Measurements from ENCODE around the gene LCOR. TPM values are rescaled to one million over a fixed set of nuclear protein-coding genes. Genes with fewer than 3 reads are reported as not detected.

The LCOR gene
- total RNA-seq, 1 experiment from 2014 or later, result 10.5 TPM

DNA sequence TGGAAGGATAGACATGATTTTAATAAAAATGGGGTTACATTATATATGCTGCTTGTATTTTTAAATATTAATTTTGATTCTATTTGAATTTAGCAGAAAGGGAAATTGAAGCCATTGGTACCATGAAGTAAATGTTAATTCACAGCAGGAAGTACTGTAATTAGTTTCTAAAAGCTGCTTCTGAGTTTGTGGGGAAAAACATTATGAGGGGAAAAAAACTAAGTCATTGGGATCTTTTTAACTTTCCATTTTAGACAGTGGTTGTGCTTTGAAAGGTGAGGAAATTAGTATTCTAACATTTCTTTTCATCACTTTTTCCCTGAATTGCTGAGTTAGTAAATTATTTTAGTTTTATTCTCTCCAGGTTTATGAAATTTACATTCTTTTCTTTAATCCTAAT, 41.0 kb downstream of the LCOR start:
- no peaks in the 10 kb centered on the region for H3K4me1 ChIP-seq (ENCODE audit: insufficient read depth, low read length)
- H3K9ac ChIP-seq (ENCODE audit: low read length), result no peak overlapping the region
- H4K20me1 ChIP-seq (ENCODE audit: low read length), result no peaks in the 10 kb centered on the region
- intact Hi-C loops (cut with micrococcal nuclease), result no loop called here
- ATAC-seq (no peak), DNase-seq (no peak)
- no peaks in the 10 kb centered on the region for H3K27me3 ChIP-seq (ENCODE audit: low read length)
- no peak overlapping the region for H3K4me2 ChIP-seq (ENCODE audit: low read length)
- no peak overlapping the region for H2AFZ ChIP-seq (ENCODE audit: low read length)
- H3K9me2 ChIP-seq (replicated peaks; ENCODE audit: low read length), result no peaks in the 10 kb centered on the region
- ChIA-PET CTCF (no interaction called here), POLR2A (ENCODE audit: unreplicated experiment) (no interaction called here)
- no peak overlapping the region for H3K4me3 ChIP-seq (ENCODE audit: low read length)
- H3F3A ChIP-seq (ENCODE audit: low read length, unreplicated experiment), result no peaks in the 10 kb centered on the region
- BruUV-seq (replicated peaks), result no TSS peak
- no peaks in the 10 kb centered on the region for H3K9me3 ChIP-seq (ENCODE audit: low read length)
- H3K79me2 ChIP-seq (ENCODE audit: low read length), result peaks cover 83% of the 10 kb centered on the region
- H3K27ac ChIP-seq (ENCODE audit: low read length), result no peak overlapping the region
- TF ChIP-seq EZH2phosphoT487 (IDR thresholded peaks at IDR 0.05; ENCODE audit: borderline replicate concordance, low read length) (no peak), EZH2 (IDR thresholded peaks at IDR 0.05; ENCODE audit: low read length, unreplicated experiment) (no peak)
- TF ChIP-seq, protein P1, sequence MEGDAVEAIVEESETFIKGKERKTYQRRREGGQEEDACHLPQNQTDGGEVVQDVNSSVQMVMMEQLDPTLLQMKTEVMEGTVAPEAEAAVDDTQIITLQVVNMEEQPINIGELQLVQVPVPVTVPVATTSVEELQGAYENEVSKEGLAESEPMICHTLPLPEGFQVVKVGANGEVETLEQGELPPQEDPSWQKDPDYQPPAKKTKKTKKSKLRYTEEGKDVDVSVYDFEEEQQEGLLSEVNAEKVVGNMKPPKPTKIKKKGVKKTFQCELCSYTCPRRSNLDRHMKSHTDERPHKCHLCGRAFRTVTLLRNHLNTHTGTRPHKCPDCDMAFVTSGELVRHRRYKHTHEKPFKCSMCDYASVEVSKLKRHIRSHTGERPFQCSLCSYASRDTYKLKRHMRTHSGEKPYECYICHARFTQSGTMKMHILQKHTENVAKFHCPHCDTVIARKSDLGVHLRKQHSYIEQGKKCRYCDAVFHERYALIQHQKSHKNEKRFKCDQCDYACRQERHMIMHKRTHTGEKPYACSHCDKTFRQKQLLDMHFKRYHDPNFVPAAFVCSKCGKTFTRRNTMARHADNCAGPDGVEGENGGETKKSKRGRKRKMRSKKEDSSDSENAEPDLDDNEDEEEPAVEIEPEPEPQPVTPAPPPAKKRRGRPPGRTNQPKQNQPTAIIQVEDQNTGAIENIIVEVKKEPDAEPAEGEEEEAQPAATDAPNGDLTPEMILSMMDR (conservative IDR thresholded peaks at IDR 0.05; ENCODE audit: low read depth, low read length), result no peak
- no peaks in the 10 kb centered on the region for H3K36me3 ChIP-seq (ENCODE audit: low read depth, low read length)

DNA sequence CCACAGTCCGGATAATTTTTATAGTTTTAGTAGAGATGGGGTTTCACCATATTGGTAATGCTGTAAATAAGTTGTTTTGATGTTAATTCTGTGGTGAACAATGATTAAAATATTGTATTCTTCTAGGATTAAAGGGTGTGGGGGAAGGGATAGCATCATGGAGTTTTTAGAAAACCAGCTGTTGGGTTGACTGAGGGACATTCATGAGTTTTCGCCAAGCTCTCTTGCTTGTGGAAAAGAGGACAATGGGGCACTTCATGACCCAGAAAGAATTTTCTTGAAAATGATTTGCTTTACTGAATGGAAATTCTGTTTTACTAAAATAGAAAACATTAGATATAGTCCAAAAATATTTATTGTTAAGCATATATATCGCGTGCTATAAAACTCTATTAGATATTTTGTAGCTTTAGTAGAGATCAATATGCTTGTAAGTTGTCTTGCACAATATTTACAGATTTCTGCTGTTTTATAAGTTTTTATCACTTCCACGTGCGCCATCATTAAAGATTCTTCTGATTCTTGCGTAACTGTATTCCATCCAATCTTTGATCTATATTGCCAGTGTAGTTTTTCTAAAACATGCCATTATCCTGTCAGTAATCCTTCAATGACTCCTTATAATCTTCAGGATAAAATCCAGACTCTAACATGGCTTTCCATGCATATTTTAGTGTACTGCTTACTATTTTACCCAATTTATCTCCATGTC, 41.8 kb downstream of the LCOR start:
- no peaks in the 10 kb centered on the region for H3K36me3 ChIP-seq (ENCODE audit: low read depth, low read length)
- CTCF ChIA-PET, result no interaction called here
- no peak overlapping the region for H2AFZ ChIP-seq (ENCODE audit: low read length)
- no peaks in the 10 kb centered on the region for H3K9me3 ChIP-seq (ENCODE audit: low read length)
- POLR2A ChIA-PET (ENCODE audit: unreplicated experiment), result no interaction called here
- DNase-seq, result no peak
- H3K9me2 ChIP-seq (replicated peaks; ENCODE audit: low read length), result no peaks in the 10 kb centered on the region
- intact Hi-C loops (cut with micrococcal nuclease), result no loop called here
- no peak overlapping the region for H3K4me2 ChIP-seq (ENCODE audit: low read length)
- H3K4me1 ChIP-seq (ENCODE audit: insufficient read depth, low read length), result no peaks in the 10 kb centered on the region
- H4K20me1 ChIP-seq (ENCODE audit: low read length), result no peaks in the 10 kb centered on the region
- H3K79me2 ChIP-seq (ENCODE audit: low read length), result peaks cover 85% of the 10 kb centered on the region
- H3K4me3 ChIP-seq (ENCODE audit: low read length), result no peak overlapping the region
- no peak overlapping the region for H3K27ac ChIP-seq (ENCODE audit: low read length)
- no peak overlapping the region for H3K9ac ChIP-seq (ENCODE audit: low read length)
- no peaks in the 10 kb centered on the region for H3F3A ChIP-seq (ENCODE audit: low read length, unreplicated experiment)
- TF ChIP-seq, protein P1 (conservative IDR thresholded peaks at IDR 0.05; ENCODE audit: low read depth, low read length), result no peak
- no peak for TF ChIP-seq EZH2 (IDR thresholded peaks at IDR 0.05; ENCODE audit: low read length, unreplicated experiment)
- no peak for TF ChIP-seq EZH2phosphoT487 (IDR thresholded peaks at IDR 0.05; ENCODE audit: borderline replicate concordance, low read length)
- BruUV-seq (replicated peaks), result no TSS peak
- no peak for ATAC-seq
- H3K27me3 ChIP-seq (ENCODE audit: low read length), result no peaks in the 10 kb centered on the region

DNA sequence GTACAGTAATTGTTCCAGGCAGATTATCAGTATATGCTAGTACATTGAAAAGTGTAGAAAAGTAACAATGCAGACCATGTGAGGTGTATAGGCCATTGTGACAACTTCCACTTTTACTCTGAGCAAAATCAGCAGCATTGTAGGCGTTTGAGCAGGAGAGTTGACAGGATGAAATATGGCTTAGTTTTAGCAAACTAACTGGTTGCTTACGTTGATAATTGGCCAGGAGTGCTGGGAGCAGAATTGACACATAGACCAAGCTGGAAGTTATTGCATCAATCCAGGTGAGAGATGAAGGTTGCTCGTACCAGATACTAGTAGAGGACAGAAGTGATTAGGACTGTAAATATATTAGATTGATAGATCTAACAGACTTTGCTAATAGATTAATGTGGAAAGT, 46.0 kb downstream of the LCOR start:
- no peaks in the 10 kb centered on the region for H3K36me3 ChIP-seq (ENCODE audit: low read depth, low read length)
- H3K27me3 ChIP-seq (ENCODE audit: low read length), result no peaks in the 10 kb centered on the region
- intact Hi-C loops (cut with micrococcal nuclease), result no loop called here
- H3K27ac ChIP-seq (ENCODE audit: low read length), result no peak overlapping the region
- H4K20me1 ChIP-seq (ENCODE audit: low read length), result 0 out of 2 replicates have a peak, but pooled peaks cover 4% of the 10 kb centered on the region
- H3K4me2 ChIP-seq (ENCODE audit: low read length), result no peak overlapping the region
- no peak overlapping the region for H2AFZ ChIP-seq (ENCODE audit: low read length)
- H3F3A ChIP-seq (ENCODE audit: low read length, unreplicated experiment), result no peaks in the 10 kb centered on the region
- H3K9me3 ChIP-seq (ENCODE audit: low read length), result no peaks in the 10 kb centered on the region
- POLR2A ChIA-PET (ENCODE audit: unreplicated experiment), result no interaction called here
- DNase-seq (no peak), ATAC-seq (no peak)
- CTCF ChIA-PET, result no interaction called here
- peaks cover 84% of the 10 kb centered on the region for H3K79me2 ChIP-seq (ENCODE audit: low read length)
- no peak overlapping the region for H3K4me3 ChIP-seq (ENCODE audit: low read length)
- no peak overlapping the region for H3K9ac ChIP-seq (ENCODE audit: low read length)
- no TSS peak for BruUV-seq (replicated peaks)
- H3K4me1 ChIP-seq (ENCODE audit: insufficient read depth, low read length), result peaks cover 10% of the 10 kb centered on the region
- H3K9me2 ChIP-seq (replicated peaks; ENCODE audit: low read length), result no peaks in the 10 kb centered on the region
- no peak for TF ChIP-seq EZH2 (IDR thresholded peaks at IDR 0.05; ENCODE audit: low read length, unreplicated experiment)
- TF ChIP-seq, protein P1 (conservative IDR thresholded peaks at IDR 0.05; ENCODE audit: low read depth, low read length), result no peak
- TF ChIP-seq EZH2phosphoT487 (IDR thresholded peaks at IDR 0.05; ENCODE audit: borderline replicate concordance, low read length), result no peak

Data from PC-3 (cell line).